ENCODE measurements around the gene ADAMTS8. TPM values are rescaled to one million over a fixed set of nuclear protein-coding genes. Genes with fewer than 3 reads are reported as not detected.

ADAMTS8 gene
- total RNA-seq, 1 donor from 2014 or later = 0.21 TPM

GRCh38 chr11:130399196-130399595 is 29.2 kb downstream of the ADAMTS8 start:
- no peak for DNase-seq (ENCODE audit: low read depth, low spot score)
- Mint-ChIP-seq H3K4me3 (no peak overlapping the region), H3K27ac (ENCODE audit: unreplicated experiment) (no peak overlapping the region), H3K27me3 (ENCODE audit: low read depth) (peaks cover 11% of the 10 kb centered on the region), H3K4me1 (peaks cover 21% of the 10 kb centered on the region), H3K36me3 (ENCODE audit: low read depth) (no peaks in the 10 kb centered on the region), H3K9me3 (no peaks in the 10 kb centered on the region)
- TF ChIP-seq, protein P1, sequence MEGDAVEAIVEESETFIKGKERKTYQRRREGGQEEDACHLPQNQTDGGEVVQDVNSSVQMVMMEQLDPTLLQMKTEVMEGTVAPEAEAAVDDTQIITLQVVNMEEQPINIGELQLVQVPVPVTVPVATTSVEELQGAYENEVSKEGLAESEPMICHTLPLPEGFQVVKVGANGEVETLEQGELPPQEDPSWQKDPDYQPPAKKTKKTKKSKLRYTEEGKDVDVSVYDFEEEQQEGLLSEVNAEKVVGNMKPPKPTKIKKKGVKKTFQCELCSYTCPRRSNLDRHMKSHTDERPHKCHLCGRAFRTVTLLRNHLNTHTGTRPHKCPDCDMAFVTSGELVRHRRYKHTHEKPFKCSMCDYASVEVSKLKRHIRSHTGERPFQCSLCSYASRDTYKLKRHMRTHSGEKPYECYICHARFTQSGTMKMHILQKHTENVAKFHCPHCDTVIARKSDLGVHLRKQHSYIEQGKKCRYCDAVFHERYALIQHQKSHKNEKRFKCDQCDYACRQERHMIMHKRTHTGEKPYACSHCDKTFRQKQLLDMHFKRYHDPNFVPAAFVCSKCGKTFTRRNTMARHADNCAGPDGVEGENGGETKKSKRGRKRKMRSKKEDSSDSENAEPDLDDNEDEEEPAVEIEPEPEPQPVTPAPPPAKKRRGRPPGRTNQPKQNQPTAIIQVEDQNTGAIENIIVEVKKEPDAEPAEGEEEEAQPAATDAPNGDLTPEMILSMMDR (conservative IDR thresholded peaks at IDR 0.05) = no peak

- TF ChIP-seq, protein P1 (conservative IDR thresholded peaks at IDR 0.05) = no peak
- Mint-ChIP-seq H3K36me3 (ENCODE audit: low read depth) (no peaks in the 10 kb centered on the region), H3K9me3 (no peaks in the 10 kb centered on the region), H3K27ac (ENCODE audit: unreplicated experiment) (peak overlapping the region; percentile 29), H3K4me3 (no peak overlapping the region), H3K27me3 (ENCODE audit: low read depth) (peaks cover 13% of the 10 kb centered on the region), H3K4me1 (peaks cover 25% of the 10 kb centered on the region)
- DNase-seq (ENCODE audit: low read depth, low spot score) = no peak
Measured at GRCh38 chr11:130397780-130398179, 30.6 kb downstream of the ADAMTS8 start.

- Mint-ChIP-seq H3K4me3 (no peak overlapping the region), H3K4me1 (peaks cover 25% of the 10 kb centered on the region), H3K27ac (ENCODE audit: unreplicated experiment) (no peak overlapping the region), H3K27me3 (ENCODE audit: low read depth) (peaks cover 19% of the 10 kb centered on the region), H3K36me3 (ENCODE audit: low read depth) (no peaks in the 10 kb centered on the region), H3K9me3 (no peaks in the 10 kb centered on the region)
- DNase-seq (ENCODE audit: low read depth, low spot score) = no peak
- TF ChIP-seq, protein P1 (conservative IDR thresholded peaks at IDR 0.05) = no peak
Measured at GRCh38 chr11:130396965-130397364, 31.4 kb downstream of the ADAMTS8 start.

- no peak overlapping the region for H3K4me3 Mint-ChIP-seq
- H3K4me1 Mint-ChIP-seq = peaks cover 14% of the 10 kb centered on the region
- DNase-seq (ENCODE audit: low read depth, low spot score) = no peak
- H3K9me3 Mint-ChIP-seq = no peaks in the 10 kb centered on the region
- no peaks in the 10 kb centered on the region for H3K36me3 Mint-ChIP-seq (ENCODE audit: low read depth)
- H3K27ac Mint-ChIP-seq (ENCODE audit: unreplicated experiment) = no peak overlapping the region
- TF ChIP-seq, protein P1 (conservative IDR thresholded peaks at IDR 0.05) = no peak
- peaks cover 21% of the 10 kb centered on the region for H3K27me3 Mint-ChIP-seq (ENCODE audit: low read depth)
Measured at GRCh38 chr11:130394615-130395014, 33.8 kb downstream of the ADAMTS8 start.

GRCh38 chr11:130391711-130392110 is 36.7 kb downstream of the ADAMTS8 start:
- Mint-ChIP-seq H3K27ac (ENCODE audit: unreplicated experiment) (no peak overlapping the region), H3K36me3 (ENCODE audit: low read depth) (no peaks in the 10 kb centered on the region), H3K27me3 (ENCODE audit: low read depth) (peaks cover 18% of the 10 kb centered on the region), H3K4me1 (peaks cover 14% of the 10 kb centered on the region), H3K4me3 (no peak overlapping the region), H3K9me3 (no peaks in the 10 kb centered on the region)
- DNase-seq (ENCODE audit: low read depth, low spot score) = no peak
- TF ChIP-seq, protein P1 (conservative IDR thresholded peaks at IDR 0.05) = no peak
